Activated T-helper 17 cell treated with anti-CD3 and anti-CD28 coated beads, Interleukin-2, amount 50 U/mL, for 72 hours (primary cell): ENCODE data around the gene NRBF2. TPM values are rescaled to one million over a fixed set of nuclear protein-coding genes. Genes with fewer than 3 reads are reported as not detected.
A peak's percentile ranks its signal among the peaks of the same experiment; 100 is the strongest.
"Not testable (repeated sequence)": the region's sequence is repeated elsewhere in the genome, so short reads cannot be mapped to it uniquely, and the experiment has no call there.

Experiments
- ATAC-seq: fragments of 150-1000 bp; cut with Tn5 transposase; replicated peaks from 2 replicates; pipeline ENCODE4 v1.10.0; 2021; ENCODE audit warnings: mild to moderate bottlenecking, moderate library complexity
- H3K27ac Mint-ChIP-seq: one replicate; pipeline ENCODE4 v1.8.0; 2022; ENCODE audit warnings: mixed read lengths
- H3K27me3 Mint-ChIP-seq: one replicate; pipeline ENCODE4 v1.8.0; 2022; ENCODE audit warnings: mixed read lengths
- H3K36me3 Mint-ChIP-seq: one replicate; pipeline ENCODE4 v1.8.0; 2022; ENCODE audit warnings: low read depth, mild to moderate bottlenecking, mixed read lengths
- H3K4me1 Mint-ChIP-seq: one replicate; pipeline ENCODE4 v1.8.0; 2022; ENCODE audit warnings: mixed read lengths
- H3K4me3 Mint-ChIP-seq: one replicate; pipeline ENCODE4 v1.8.0; 2022; ENCODE audit warnings: mild to moderate bottlenecking, mixed read lengths
- H3K9me3 Mint-ChIP-seq: one replicate; pipeline ENCODE4 v1.8.0; 2022; ENCODE audit warnings: mixed read lengths
- total RNA-seq, 2 donors: library from RNA; stranded (reverse); gene quantifications; one replicate each; pipeline ENCODE4 v1.2.3, GENCODE V29; 2022

NRBF2 gene
- 10 to 100 TPM; 21.5 to 22.4 TPM for total RNA-seq

DNA sequence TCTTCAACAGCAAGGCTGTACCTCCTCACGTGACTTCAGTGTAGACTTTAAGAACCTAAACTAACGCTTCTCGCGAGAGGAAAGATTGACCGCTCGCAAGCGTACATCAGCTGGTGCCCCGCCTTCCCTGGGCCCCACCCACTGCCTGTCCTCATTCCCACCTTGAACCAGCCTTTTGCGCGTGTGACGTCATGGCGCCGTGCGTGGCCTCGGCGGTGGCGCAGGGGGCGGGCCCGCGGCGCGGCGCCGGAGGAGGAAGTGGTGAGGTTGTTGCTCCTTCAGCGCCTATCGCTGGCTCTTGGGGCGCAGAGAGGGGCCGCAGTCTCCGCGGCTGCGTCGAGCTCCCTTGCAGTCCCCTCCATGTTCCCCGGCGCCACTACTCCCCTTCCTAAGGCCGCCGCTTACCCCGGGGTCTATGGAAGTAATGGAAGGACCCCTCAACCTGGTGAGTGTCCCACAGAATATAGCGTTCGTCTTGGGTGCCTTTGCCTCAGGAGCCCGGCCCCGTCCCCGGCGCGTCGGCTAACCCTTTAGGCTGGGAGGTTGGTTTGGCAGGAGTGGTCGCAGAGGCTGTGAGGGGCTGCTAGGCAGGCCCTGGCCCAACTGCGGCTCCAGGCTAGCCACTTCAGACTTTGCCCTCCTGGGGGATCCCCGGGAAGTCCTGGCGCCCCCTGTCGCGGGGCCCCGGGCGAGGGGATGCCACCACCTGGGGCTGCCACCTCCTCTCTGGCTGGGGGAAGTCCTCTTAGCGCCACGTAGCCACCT is at the start of gene NRBF2:
NRBF2 (plus strand) TSS at position 273 of the 765 bp plus-strand sequence; CDS start at position 416, 143 bp downstream.
- peak within 1 kb of the TSS; percentile 94 for H3K4me3 Mint-ChIP-seq
- peaks cover 3% of the 10 kb centered on the region for H3K9me3 Mint-ChIP-seq
- H3K4me1 Mint-ChIP-seq, result peaks cover 18% of the 10 kb centered on the region
- H3K27ac Mint-ChIP-seq, result peak within 1 kb of the TSS; percentile 91
- H3K27me3 Mint-ChIP-seq, result no peaks in the 10 kb centered on the region
- peak; percentile 95 for ATAC-seq
- peaks cover 23% of the 10 kb centered on the region for H3K36me3 Mint-ChIP-seq

DNA sequence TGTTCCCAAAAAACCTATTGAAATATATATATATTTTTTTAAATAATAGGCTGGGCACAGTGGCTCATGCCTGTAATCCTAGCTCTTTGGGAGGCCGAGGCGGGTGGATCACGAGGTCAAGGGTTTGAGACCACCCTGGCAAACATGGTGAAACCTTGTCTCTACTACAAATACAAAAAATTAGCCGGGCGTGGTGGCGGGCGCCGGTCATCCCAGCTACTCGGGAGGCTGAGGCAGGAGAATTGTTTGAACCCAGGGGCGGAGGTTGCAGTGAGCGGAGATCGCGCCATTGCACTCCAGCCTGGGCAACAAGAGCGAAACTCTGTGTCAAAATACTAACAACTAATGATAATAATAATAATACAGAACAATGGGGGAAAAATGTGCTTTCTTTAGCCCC is 49.7 kb upstream of the NRBF2 start:
- ATAC-seq, H3K27me3 Mint-ChIP-seq, H3K27ac Mint-ChIP-seq, H3K4me1 Mint-ChIP-seq, H3K36me3 Mint-ChIP-seq, H3K9me3 Mint-ChIP-seq, H3K4me3 Mint-ChIP-seq: not testable (repeated sequence)

DNA sequence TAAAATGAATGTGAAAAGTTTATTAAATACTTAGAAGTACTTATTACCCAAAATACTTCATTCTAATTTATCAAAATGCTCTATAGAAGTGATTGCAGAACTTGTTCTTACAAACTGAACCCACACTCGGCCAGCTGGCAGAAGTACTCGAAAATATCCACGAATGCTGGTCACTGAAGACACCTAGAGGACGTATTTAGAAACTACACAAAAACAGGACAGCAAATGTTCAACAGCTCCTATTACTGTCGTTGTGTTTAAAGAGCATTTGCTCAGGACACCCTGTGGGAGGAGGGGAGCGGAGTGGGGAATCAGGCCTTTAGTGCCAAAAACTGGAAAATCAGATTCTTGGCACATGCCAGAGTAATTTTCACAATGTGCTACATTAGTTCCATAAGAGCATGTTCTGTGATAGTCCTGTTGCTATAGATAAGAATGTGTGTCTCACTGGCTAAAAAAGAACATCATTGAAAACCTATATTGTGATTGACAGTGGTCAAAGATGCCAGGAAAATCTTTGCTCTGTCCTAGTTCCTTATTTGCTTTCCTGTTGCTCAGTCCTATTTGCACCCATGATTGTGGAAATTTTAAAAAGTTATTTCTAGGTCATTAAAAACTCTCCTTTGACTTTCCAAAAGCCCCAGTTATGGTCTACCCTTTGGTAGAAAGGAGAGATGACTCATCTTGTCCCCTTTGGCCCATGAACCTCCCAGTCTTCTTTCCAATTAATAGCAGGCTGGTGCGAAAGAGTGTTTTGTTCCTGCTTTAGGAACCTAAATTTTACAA is 49.0 kb upstream of the NRBF2 start:
- Mint-ChIP-seq H3K4me3 (no peak overlapping the region), H3K27ac (no peak overlapping the region), H3K4me1 (no peaks in the 10 kb centered on the region), H3K27me3 (peaks cover 5% of the 10 kb centered on the region), H3K36me3 (no peaks in the 10 kb centered on the region), H3K9me3 (no peaks in the 10 kb centered on the region)
- peak; percentile 60 for ATAC-seq

GRCh38 chr10:63084690-63085382 is 48.3 kb upstream of the NRBF2 start:
- Mint-ChIP-seq H3K4me3 (no peak overlapping the region), H3K9me3 (no peaks in the 10 kb centered on the region), H3K27me3 (peaks cover 5% of the 10 kb centered on the region), H3K4me1 (no peaks in the 10 kb centered on the region), H3K36me3 (no peaks in the 10 kb centered on the region), H3K27ac (no peak overlapping the region)
- no peak for ATAC-seq

DNA sequence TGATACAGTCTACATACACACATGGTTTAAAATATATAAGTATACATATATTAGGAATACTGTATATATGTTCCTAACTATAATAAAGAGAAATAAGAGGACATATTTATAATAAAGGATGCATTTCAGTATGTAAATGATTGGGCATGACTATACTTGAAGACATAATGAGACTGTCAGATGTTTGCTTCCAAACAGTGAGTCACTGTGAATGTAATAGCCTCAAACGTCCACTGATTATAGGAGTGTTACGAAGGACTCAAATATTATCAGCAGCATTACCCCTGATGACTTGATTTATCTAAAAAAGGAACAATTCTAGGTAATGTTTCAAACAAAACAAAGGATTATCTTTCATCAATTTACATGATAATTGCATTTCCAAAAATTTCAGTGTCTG is 39.9 kb upstream of the NRBF2 start:
- Mint-ChIP-seq H3K9me3 (no peaks in the 10 kb centered on the region), H3K36me3 (no peaks in the 10 kb centered on the region), H3K27me3 (peaks cover 4% of the 10 kb centered on the region), H3K27ac (no peak overlapping the region), H3K4me3 (no peak overlapping the region), H3K4me1 (no peaks in the 10 kb centered on the region)
- ATAC-seq, result no peak

GRCh38 chr10:63094405-63094804 is 38.7 kb upstream of the NRBF2 start:
- H3K9me3 Mint-ChIP-seq, result no peaks in the 10 kb centered on the region
- ATAC-seq, result no peak
- peaks cover 4% of the 10 kb centered on the region for H3K27me3 Mint-ChIP-seq
- no peak overlapping the region for H3K27ac Mint-ChIP-seq
- H3K4me1 Mint-ChIP-seq, result no peaks in the 10 kb centered on the region
- H3K4me3 Mint-ChIP-seq, result no peak overlapping the region
- no peaks in the 10 kb centered on the region for H3K36me3 Mint-ChIP-seq

DNA sequence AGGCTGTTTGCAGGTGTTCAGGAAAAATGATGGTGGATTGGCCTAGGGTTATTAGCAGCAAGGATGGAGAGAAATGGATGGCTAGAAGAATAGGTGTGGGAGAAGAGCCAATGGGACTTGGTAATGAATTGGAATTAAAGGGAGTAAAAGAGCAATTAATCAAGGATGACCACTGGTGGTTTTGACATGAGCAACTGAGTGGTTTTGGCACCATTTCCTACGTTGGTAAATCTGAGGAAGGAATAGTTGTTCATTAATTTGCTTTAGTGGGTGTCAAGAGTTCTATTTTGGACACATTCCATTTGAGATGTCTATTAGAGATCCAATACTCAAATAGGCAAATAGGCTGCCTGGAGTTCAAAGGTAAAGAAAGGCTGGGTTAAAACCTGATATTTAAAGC is 38.2 kb upstream of the NRBF2 start:
- H3K27me3 Mint-ChIP-seq, result peaks cover 4% of the 10 kb centered on the region
- H3K4me1 Mint-ChIP-seq, result no peaks in the 10 kb centered on the region
- no peak overlapping the region for H3K27ac Mint-ChIP-seq
- no peak for ATAC-seq
- no peak overlapping the region for H3K4me3 Mint-ChIP-seq
- no peaks in the 10 kb centered on the region for H3K9me3 Mint-ChIP-seq
- no peaks in the 10 kb centered on the region for H3K36me3 Mint-ChIP-seq

- Mint-ChIP-seq H3K9me3 (no peaks in the 10 kb centered on the region), H3K36me3 (no peaks in the 10 kb centered on the region), H3K27ac (no peak overlapping the region), H3K27me3 (peaks cover 16% of the 10 kb centered on the region), H3K4me3 (no peak overlapping the region), H3K4me1 (peaks cover 6% of the 10 kb centered on the region)
- no peak for ATAC-seq
Measured at GRCh38 chr10:63099734-63100133, 33.4 kb upstream of the NRBF2 start.

DNA sequence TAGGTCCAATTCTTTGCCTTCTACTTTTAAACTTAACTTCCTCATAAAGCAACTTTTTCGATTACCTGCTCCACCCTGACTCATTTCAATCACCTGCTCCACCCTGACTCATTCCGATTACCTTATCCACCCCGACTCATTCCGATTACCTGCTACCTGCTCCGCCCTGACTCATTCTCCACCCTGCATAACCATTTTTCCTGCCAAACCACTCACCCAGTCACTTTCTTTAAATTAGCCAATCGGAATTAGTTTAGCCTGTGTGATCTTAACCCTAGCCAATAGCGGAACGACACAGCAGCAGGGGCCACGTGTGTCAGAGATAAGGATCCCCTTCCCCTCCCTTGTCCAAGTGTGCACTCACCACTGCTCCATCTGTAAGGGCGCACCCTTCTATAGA is 32.0 kb upstream of the NRBF2 start:
- H3K4me3 Mint-ChIP-seq, H3K36me3 Mint-ChIP-seq, H3K4me1 Mint-ChIP-seq, ATAC-seq, H3K27ac Mint-ChIP-seq, H3K9me3 Mint-ChIP-seq: not testable (repeated sequence)
- H3K27me3 Mint-ChIP-seq, result peaks cover 18% of the 10 kb centered on the region

- peaks cover 21% of the 10 kb centered on the region for H3K27me3 Mint-ChIP-seq
- not testable (repeated sequence) for H3K4me1 Mint-ChIP-seq, H3K4me3 Mint-ChIP-seq, H3K27ac Mint-ChIP-seq, H3K36me3 Mint-ChIP-seq, ATAC-seq, H3K9me3 Mint-ChIP-seq
Measured at GRCh38 chr10:63102279-63102883, 30.7 kb upstream of the NRBF2 start.

- H3K36me3 Mint-ChIP-seq, result not testable (repeated sequence)
Measured at GRCh38 chr10:63103178-63103577, 29.9 kb upstream of the NRBF2 start.

GRCh38 chr10:63103971-63104409 is 29.1 kb upstream of the NRBF2 start:
- Mint-ChIP-seq H3K27ac (peak overlapping the region; percentile 5), H3K4me3 (peak overlapping the region; percentile 9), H3K27me3 (peaks cover 21% of the 10 kb centered on the region), H3K4me1 (peaks cover 6% of the 10 kb centered on the region), H3K9me3 (no peaks in the 10 kb centered on the region), H3K36me3 (no peaks in the 10 kb centered on the region)
- ATAC-seq, result peak; percentile 97

More at GRCh38 chr10:63103178-63103577, 29.9 kb upstream of the NRBF2 start:
- peak overlapping the region; percentile 9 for H3K4me3 Mint-ChIP-seq
- not testable (repeated sequence) for H3K4me1 Mint-ChIP-seq, ATAC-seq, H3K9me3 Mint-ChIP-seq
- H3K27ac Mint-ChIP-seq, result peak overlapping the region; percentile 5
- peaks cover 21% of the 10 kb centered on the region for H3K27me3 Mint-ChIP-seq

GRCh38 chr10:63105225-63106110 is 27.7 kb upstream of the NRBF2 start:
- Mint-ChIP-seq H3K27ac (no peak overlapping the region), H3K36me3 (no peaks in the 10 kb centered on the region), H3K27me3 (peaks cover 20% of the 10 kb centered on the region), H3K4me1 (peaks cover 6% of the 10 kb centered on the region), H3K9me3 (no peaks in the 10 kb centered on the region), H3K4me3 (no peak overlapping the region)
- ATAC-seq, result no peak
